ENCODE data around the gene HIVEP3. TPM values are rescaled to one million over a fixed set of nuclear protein-coding genes. Genes with fewer than 3 reads are reported as not detected.

Gene HIVEP3
- total RNA-seq, 1 experiment from 2014 or later: 0.55 TPM

GRCh38 chr1:41856151-41856943, 62.4 kb downstream of the HIVEP3 start:
- no peak for TF ChIP-seq E2F4 (CRISPR knock-in tag; IDR thresholded peaks at IDR 0.05; ENCODE audit: borderline replicate concordance, low read depth)
- TF ChIP-seq ZNF121 (CRISPR knock-in tag; IDR thresholded peaks at IDR 0.05): no peak
- no peak for TF ChIP-seq ESRRA (CRISPR knock-in tag; IDR thresholded peaks at IDR 0.05; ENCODE audit: borderline replicate concordance)
- TF ChIP-seq, protein P1, sequence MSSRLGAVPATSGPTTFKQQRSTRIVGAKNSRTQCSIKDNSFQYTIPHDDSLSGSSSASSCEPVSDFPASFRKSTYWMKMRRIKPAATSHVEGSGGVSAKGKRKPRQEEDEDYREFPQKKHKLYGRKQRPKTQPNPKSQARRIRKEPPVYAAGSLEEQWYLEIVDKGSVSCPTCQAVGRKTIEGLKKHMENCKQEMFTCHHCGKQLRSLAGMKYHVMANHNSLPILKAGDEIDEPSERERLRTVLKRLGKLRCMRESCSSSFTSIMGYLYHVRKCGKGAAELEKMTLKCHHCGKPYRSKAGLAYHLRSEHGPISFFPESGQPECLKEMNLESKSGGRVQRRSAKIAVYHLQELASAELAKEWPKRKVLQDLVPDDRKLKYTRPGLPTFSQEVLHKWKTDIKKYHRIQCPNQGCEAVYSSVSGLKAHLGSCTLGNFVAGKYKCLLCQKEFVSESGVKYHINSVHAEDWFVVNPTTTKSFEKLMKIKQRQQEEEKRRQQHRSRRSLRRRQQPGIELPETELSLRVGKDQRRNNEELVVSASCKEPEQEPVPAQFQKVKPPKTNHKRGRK (CRISPR knock-in tag; IDR thresholded peaks at IDR 0.05; ENCODE audit: borderline replicate concordance): no peak
- no peak for TF ChIP-seq FOXP4 (CRISPR knock-in tag; IDR thresholded peaks at IDR 0.05)
- TF ChIP-seq, protein P2, sequence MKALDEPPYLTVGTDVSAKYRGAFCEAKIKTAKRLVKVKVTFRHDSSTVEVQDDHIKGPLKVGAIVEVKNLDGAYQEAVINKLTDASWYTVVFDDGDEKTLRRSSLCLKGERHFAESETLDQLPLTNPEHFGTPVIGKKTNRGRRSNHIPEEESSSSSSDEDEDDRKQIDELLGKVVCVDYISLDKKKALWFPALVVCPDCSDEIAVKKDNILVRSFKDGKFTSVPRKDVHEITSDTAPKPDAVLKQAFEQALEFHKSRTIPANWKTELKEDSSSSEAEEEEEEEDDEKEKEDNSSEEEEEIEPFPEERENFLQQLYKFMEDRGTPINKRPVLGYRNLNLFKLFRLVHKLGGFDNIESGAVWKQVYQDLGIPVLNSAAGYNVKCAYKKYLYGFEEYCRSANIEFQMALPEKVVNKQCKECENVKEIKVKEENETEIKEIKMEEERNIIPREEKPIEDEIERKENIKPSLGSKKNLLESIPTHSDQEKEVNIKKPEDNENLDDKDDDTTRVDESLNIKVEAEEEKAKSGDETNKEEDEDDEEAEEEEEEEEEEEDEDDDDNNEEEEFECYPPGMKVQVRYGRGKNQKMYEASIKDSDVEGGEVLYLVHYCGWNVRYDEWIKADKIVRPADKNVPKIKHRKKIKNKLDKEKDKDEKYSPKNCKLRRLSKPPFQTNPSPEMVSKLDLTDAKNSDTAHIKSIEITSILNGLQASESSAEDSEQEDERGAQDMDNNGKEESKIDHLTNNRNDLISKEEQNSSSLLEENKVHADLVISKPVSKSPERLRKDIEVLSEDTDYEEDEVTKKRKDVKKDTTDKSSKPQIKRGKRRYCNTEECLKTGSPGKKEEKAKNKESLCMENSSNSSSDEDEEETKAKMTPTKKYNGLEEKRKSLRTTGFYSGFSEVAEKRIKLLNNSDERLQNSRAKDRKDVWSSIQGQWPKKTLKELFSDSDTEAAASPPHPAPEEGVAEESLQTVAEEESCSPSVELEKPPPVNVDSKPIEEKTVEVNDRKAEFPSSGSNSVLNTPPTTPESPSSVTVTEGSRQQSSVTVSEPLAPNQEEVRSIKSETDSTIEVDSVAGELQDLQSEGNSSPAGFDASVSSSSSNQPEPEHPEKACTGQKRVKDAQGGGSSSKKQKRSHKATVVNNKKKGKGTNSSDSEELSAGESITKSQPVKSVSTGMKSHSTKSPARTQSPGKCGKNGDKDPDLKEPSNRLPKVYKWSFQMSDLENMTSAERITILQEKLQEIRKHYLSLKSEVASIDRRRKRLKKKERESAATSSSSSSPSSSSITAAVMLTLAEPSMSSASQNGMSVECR (CRISPR knock-in tag; IDR thresholded peaks at IDR 0.05; ENCODE audit: borderline replicate concordance): no peak
- TF ChIP-seq, protein P3, sequence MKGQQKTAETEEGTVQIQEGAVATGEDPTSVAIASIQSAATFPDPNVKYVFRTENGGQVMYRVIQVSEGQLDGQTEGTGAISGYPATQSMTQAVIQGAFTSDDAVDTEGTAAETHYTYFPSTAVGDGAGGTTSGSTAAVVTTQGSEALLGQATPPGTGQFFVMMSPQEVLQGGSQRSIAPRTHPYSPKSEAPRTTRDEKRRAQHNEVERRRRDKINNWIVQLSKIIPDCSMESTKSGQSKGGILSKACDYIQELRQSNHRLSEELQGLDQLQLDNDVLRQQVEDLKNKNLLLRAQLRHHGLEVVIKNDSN (CRISPR knock-in tag; IDR thresholded peaks at IDR 0.05): no peak
- no peak for TF ChIP-seq RELA (CRISPR knock-in tag; IDR thresholded peaks at IDR 0.05; ENCODE audit: borderline replicate concordance)
- no peak for TF ChIP-seq ETV6 (CRISPR knock-in tag; IDR thresholded peaks at IDR 0.05)
- TF ChIP-seq CDX4 (CRISPR knock-in tag; IDR thresholded peaks at IDR 0.05; ENCODE audit: borderline replicate concordance): no peak
- no peak for TF ChIP-seq SOX15 (CRISPR knock-in tag; IDR thresholded peaks at IDR 0.05)
- ChIA-PET CTCF (no interaction called here), POLR2A (no interaction called here)
- peaks cover 22% of the 10 kb centered on the region for H3K4me1 Mint-ChIP-seq
- no peaks in the 10 kb centered on the region for H3K36me3 Mint-ChIP-seq
- no peak for ATAC-seq
- H3K4me3 Mint-ChIP-seq: no peak overlapping the region
- H3K27ac Mint-ChIP-seq: no peak overlapping the region
- H3K9me3 Mint-ChIP-seq: peaks cover 4% of the 10 kb centered on the region
- H3K27me3 Mint-ChIP-seq (ENCODE audit: low read depth): no peaks in the 10 kb centered on the region
- no peak for DNase-seq (ENCODE audit: low spot score)

DNA sequence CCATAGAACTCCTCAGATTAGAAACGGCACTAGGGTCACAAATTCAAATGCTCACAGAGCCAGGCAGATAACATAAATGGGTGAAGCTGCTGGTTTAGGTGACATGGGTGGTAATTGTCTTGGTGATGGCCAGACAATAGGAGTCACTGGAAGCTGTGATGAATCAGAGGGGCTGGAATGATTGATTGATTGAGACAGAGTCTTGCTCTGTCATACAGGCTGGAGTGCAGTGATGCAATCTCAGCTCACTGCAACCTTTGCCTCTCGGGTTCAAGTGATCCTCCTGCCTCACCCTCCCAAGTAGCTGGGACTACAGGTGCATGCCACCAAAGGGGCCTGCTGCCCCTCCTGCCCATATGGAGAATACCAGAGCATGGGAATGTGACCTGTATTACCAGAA, 63.0 kb downstream of the HIVEP3 start:
- no peak for DNase-seq (ENCODE audit: low spot score)
- ATAC-seq: no peak
- TF ChIP-seq NFATC4 (CRISPR knock-in tag; IDR thresholded peaks at IDR 0.05): no peak
- TF ChIP-seq, protein P4, sequence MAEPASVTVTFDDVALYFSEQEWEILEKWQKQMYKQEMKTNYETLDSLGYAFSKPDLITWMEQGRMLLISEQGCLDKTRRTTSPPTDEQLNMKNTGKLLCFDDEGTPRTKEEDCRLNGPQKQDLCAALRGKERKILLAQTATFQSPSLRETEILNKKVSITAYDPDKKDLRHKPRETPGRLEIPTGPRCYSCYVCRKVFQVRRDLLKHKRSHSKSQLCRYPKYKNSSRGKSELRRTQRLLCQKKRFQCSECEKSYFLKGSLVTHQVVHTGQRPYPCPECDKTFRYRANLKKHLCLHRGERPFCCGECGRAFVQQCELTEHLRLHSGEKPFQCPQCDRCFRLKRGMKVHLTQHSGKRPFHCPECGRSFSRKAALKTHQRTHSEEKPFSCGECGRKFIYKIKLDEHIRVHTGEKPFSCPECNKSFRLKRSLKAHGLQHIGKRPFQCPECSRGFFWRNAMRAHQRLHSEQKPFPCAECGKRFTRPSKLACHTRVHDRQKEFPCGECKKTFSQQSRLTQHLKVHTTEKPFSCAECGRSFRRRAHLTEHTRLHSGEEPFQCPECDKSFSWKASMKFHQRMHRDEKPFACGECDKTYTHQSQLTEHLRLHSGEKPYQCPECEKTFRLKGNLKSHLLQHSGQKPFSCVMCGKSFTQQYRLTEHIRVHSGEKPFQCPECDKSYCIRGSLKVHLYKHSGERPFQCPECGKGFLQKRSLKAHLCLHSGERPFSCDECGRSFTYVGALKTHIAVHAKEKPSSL (CRISPR knock-in tag; conservative IDR thresholded peaks at IDR 0.05): no peak
- TF ChIP-seq CREM (CRISPR knock-in tag; IDR thresholded peaks at IDR 0.05): no peak
- no peak for TF ChIP-seq ZNF281 (CRISPR knock-in tag; IDR thresholded peaks at IDR 0.05)
- no peak for TF ChIP-seq NFYB (CRISPR knock-in tag; conservative IDR thresholded peaks at IDR 0.05; ENCODE audit: low read depth)

More for the DNA sequence above, 63.0 kb downstream of the HIVEP3 start:
- ChIA-PET CTCF (no interaction called here), POLR2A (no interaction called here)
- Mint-ChIP-seq H3K9me3 (peaks cover 4% of the 10 kb centered on the region), H3K4me1 (peaks cover 18% of the 10 kb centered on the region), H3K4me3 (no peak overlapping the region), H3K27me3 (ENCODE audit: low read depth) (0 out of 2 replicates have a peak, but pooled peaks cover 2% of the 10 kb centered on the region), H3K27ac (no peak overlapping the region), H3K36me3 (no peaks in the 10 kb centered on the region)

All from WTC11 (cell line).